ENCODE results near the gene DDX10.

The DDX10 gene

GRCh38 chr11:108891909-108892511 is 227.1 kb downstream of the DDX10 start:
- no peak for DNase-seq (ENCODE audit: low read depth)
- H3K4me3 ChIP-seq (ENCODE audit: control insufficient read depth, low read depth, low read length): no peak overlapping the region
- TF ChIP-seq CTCF (IDR thresholded peaks at IDR 0.05; ENCODE audit: control insufficient read depth, insufficient read depth, low read depth, low read length, missing control alignments): no peak

- no peak for DNase-seq (ENCODE audit: low read depth)
- H3K4me3 ChIP-seq (ENCODE audit: control insufficient read depth, low read depth, low read length): no peak overlapping the region
- no peak for TF ChIP-seq CTCF (IDR thresholded peaks at IDR 0.05; ENCODE audit: control insufficient read depth, insufficient read depth, low read depth, low read length, missing control alignments)
These were observed 231.0 kb downstream of the DDX10 start for GRCh38 chr11:108895579-108896480.

GRCh38 chr11:108897071-108897481 is 232.2 kb downstream of the DDX10 start:
- TF ChIP-seq CTCF (IDR thresholded peaks at IDR 0.05; ENCODE audit: control insufficient read depth, insufficient read depth, low read depth, low read length, missing control alignments): no peak
- no peak overlapping the region for H3K4me3 ChIP-seq (ENCODE audit: control insufficient read depth, low read depth, low read length)

GRCh38 chr11:108897916-108898315 is 233.0 kb downstream of the DDX10 start:
- DNase-seq (ENCODE audit: low read depth): no peak
- TF ChIP-seq CTCF (IDR thresholded peaks at IDR 0.05; ENCODE audit: control insufficient read depth, insufficient read depth, low read depth, low read length, missing control alignments): no peak
- no peak overlapping the region for H3K4me3 ChIP-seq (ENCODE audit: control insufficient read depth, low read depth, low read length)

More at GRCh38 chr11:108897071-108897481, 232.2 kb downstream of the DDX10 start:
- no peak for DNase-seq (ENCODE audit: low read depth)

- no peak for DNase-seq (ENCODE audit: low read depth)
- no peak for TF ChIP-seq CTCF (IDR thresholded peaks at IDR 0.05; ENCODE audit: control insufficient read depth, insufficient read depth, low read depth, low read length, missing control alignments)
- no peak overlapping the region for H3K4me3 ChIP-seq (ENCODE audit: control insufficient read depth, low read depth, low read length)
These were observed 236.5 kb downstream of the DDX10 start for GRCh38 chr11:108901359-108901758.

GRCh38 chr11:108902027-108902469 is 237.2 kb downstream of the DDX10 start:
- no peak overlapping the region for H3K4me3 ChIP-seq (ENCODE audit: control insufficient read depth, low read depth, low read length)
- DNase-seq (ENCODE audit: low read depth): no peak
- TF ChIP-seq CTCF (IDR thresholded peaks at IDR 0.05; ENCODE audit: control insufficient read depth, insufficient read depth, low read depth, low read length, missing control alignments): no peak
